GM03348 (cell line): ENCODE measurements around the gene DENND2A.
"Not testable (repeated sequence)": the region's sequence is repeated elsewhere in the genome, so short reads cannot be mapped to it uniquely, and the experiment has no call there.

ENCODE experiments used
- DNase-seq: peaks from one replicate; pipeline ENCODE4 v3.0.0; 2012; ENCODE audit warnings: low spot score

Gene DENND2A

DNA sequence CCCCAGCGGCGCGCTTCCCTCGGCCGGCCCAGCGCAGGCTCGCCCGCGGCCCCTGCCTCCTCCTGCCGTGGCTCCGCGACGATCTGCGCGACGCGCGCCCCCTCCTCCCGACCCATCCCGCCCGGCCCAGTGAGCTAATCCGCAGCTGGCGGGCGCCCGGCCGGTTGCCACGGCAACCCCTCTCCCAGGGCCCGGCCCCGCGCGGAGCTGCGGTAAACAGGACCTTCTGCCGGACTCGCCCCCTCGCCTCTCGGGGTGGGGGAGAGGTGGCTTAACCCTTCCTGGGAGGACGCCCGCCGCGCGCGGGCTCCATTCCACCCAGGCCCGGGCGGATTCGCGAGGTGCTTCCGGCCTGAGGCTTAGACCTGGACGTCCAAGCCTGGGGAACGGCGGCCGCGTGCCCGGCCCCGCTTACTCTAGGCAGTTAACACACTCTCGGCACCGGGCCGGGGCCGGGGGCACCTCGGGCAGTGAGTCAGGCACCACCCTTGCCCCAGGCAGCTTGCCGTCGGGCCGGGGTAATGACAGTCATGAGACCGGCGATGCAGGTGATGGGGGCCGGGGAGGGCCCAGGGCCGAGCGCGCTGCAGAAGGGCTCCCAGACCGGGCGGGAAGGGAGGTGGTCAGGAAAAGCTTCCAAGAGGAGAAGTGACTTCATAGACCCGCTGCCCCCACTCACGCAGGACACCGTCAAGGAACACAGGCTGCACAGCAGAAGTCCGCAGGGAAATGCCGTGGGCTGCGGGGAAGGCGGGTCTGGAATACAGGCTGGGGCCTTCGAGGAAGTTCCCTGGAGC is at the start of gene DENND2A:
DENND2A (minus strand) TSS at position 87 of the 797 bp plus-strand sequence. CDS start 38,416 bp downstream, outside the sequence.
- DNase-seq: peak; percentile 61

DNA sequence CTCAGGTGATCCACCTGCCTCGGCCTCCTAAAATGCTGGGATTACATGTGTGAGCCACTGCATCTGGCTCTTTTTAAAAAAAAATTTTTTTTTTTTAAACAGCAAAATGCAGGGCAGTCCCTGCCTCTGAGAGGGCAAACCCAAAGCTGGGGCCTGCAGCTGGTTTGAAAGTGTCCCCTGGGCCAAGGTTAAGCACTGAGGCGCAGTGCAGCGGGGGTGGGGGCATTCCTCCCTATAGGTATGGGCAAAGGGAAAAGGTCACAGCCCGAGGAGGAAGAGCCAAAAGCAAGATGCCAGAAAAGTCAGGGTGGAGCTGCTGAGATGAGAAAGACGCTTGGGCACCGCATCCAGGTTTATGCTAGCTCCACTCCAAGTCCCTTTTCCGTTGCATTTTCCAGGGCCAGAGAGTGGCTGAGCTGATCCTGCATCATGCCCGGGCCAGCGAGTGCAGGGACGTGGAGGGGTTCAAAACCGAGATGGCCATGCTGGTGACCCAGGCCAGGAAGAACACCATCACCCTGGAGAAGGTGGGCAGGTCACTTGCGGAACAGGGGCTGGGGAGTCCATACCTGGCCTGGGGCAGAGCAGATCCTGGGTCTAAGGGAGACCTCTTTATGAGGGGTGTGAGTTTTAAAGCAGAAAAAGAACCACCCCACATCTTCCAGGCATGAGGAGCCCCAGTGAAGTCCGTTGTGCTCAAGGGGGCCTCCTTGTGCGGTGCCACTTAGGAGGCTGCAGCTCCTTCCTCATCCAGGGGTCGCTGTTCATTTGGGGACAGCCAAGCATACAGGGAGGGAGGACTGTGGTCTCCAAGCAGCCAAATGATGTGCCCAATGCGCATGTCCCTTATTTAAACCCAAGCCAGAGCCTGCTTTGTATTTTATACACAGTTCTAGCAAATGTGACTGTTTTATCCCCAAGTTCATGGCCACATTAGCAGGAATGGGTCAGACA is 48.9 kb upstream of the DENND2A start:
- no peak for DNase-seq

DNA sequence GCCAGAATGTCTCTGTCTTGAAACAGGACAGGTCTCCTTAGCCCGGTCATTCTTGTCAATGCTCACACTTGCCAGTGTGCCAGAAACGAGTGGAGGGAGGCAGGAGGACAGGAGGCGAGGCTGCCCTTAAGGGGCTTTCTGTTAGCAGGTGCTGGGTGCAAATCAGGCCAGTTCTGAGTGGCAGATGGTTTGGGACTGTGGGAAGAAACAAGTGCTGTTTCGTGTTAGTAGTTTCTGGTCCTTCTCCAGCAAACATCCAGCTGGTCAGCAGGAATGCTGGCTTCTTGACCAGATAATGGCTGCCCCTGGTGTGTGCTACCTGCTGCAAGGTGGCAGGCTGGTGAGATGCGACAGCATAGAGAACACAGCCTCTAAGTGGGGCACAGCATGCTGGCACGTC is 47.7 kb upstream of the DENND2A start:
- DNase-seq: no peak

- DNase-seq: no peak
Observed at GRCh38 chr7:140686921-140687320, 46.3 kb upstream of the DENND2A start.

GRCh38 chr7:140685407-140686087 is 44.9 kb upstream of the DENND2A start:
- no peak for DNase-seq

- no peak for DNase-seq
Observed at GRCh38 chr7:140684066-140684950, 43.7 kb upstream of the DENND2A start.

- DNase-seq: no peak
Observed at GRCh38 chr7:140683657-140684056, 43.0 kb upstream of the DENND2A start.

DNA sequence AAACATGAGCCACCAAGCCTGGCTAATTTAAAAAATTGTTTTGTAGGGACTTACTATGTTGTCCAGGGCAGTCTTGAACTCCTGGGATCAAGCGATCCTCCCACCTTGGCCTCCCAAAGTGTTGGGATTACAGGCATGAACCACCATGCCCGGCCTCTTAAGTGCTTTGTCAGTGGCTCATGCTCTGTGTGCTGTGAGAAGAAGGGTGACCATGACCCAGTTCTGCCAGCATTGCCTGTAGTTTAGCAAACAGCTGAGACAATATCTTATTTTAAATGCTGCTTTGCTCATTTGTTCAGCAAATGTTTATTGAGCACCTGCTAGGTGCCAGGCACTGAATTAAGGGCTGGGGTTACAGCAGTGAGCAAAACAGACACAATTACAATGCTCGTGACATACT is 41.2 kb upstream of the DENND2A start:
- no peak for DNase-seq

DNA sequence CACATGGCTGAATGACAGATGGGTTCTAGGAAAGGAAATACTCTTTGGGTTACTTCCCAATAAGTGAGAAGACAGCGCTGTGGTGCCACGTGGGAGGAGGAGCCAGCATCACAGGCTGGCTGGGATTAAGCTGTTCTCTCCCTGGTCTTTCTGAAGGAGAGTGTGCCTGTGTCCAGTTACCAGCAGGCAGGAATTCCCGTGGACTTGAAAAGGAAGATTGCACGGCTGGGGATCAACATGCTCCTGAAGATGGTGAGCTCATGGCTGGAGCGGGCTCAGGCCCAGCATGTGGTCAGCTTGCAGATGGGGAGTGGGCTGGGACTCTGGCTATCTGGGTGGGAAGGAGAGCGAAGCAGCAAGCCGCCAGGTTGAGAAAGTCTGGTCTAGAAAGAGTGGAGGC is 40.3 kb upstream of the DENND2A start:
- no peak for DNase-seq

GRCh38 chr7:140679186-140679585 is 38.6 kb upstream of the DENND2A start:
- DNase-seq: no peak

- DNase-seq: no peak
Observed at GRCh38 chr7:140678816-140679130, 38.2 kb upstream of the DENND2A start.

DNA sequence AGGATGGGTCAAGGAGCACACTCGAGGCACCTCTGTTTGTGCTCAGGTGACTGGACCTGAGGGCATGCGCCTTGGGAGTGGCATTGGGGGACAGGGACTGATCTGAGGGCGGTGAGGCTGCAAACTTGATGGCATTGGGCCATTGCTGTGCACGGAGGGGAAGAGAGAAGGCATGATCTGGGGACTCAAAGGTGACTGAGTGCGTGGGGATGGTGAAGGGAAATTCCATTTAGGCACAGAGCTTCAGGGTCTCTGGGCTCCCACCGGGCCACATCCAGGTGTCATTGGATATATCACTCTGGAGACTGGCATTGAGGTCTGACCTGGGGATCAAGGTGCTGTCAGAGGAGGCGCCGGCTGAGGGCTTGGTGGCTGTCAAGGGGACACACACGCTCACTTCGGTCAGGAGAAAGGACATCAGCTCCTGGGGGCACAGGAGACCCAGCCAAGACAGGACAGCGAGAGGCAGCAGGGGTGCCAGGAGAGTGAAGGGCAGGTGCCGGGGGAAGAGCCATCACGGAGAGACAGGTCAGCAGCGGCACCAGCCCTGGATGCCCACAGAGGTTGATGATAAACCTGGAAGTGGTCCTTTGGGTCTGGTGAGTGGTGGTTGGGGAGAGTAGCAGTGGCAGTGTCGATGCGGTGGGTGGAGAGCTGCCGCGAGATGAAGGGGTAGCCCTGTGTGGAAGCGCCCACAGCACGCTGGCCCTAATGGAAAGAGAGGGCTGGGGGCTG is 37.6 kb upstream of the DENND2A start:
- DNase-seq: no peak

- DNase-seq: no peak
Observed at GRCh38 chr7:140677496-140677895, 36.9 kb upstream of the DENND2A start.

GRCh38 chr7:140676956-140677355 is 36.3 kb upstream of the DENND2A start:
- not testable (repeated sequence) for DNase-seq

- no peak for DNase-seq
Observed at GRCh38 chr7:140676306-140676705, 35.7 kb upstream of the DENND2A start.

- no peak for DNase-seq
Observed at GRCh38 chr7:140675726-140676125, 35.1 kb upstream of the DENND2A start.

- DNase-seq: peak; percentile 78
Observed at GRCh38 chr7:140674899-140675701, 34.5 kb upstream of the DENND2A start.

DNA sequence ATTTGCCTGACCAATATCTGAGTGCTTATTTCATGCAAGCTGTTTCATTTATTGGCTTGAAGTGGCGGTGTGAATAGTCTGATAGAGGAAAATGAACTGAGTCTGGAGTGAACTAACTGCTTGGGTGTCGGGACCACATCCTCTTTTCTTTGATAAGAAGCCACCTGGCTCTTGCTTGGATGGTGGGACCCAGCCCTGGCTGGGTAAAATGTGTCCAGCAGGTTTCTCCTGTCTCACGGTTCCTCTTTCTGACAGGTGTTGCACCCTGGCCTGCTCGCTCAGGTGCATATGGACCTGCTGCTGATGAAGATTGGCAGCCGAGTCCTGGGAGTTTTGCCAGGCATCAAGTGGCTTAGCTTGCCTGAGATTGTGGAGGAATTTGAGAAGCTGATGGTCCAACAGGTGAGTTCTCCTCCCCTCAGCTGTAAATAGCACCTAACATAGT is 33.8 kb upstream of the DENND2A start:
- DNase-seq: no peak

- no peak for DNase-seq
Observed at GRCh38 chr7:140673774-140674155, 33.2 kb upstream of the DENND2A start.
